ENCODE measurements around the gene RPTN. TPM values are rescaled to one million over a fixed set of nuclear protein-coding genes. Genes with fewer than 3 reads are reported as not detected.
"Not testable (repeated sequence)": the region's sequence is repeated elsewhere in the genome, so short reads cannot be mapped to it uniquely, and the experiment has no call there.

The RPTN gene
- total RNA-seq, 1 donor from 2014 or later, result not detected

GRCh38 chr1:152153996-152154395 lies 5.0 kb downstream of the RPTN start:
- H3K36me3 Mint-ChIP-seq (ENCODE audit: low read depth), result no peaks in the 10 kb centered on the region
- no peaks in the 10 kb centered on the region for H3K4me1 Mint-ChIP-seq (ENCODE audit: low read depth)
- DNase-seq (ENCODE audit: low spot score), result no peak
- H3K27me3 Mint-ChIP-seq (ENCODE audit: insufficient read depth), result peaks cover 15% of the 10 kb centered on the region
- H3K9me3 Mint-ChIP-seq, result no peaks in the 10 kb centered on the region
- H3K4me3 Mint-ChIP-seq, result no peak overlapping the region
- H3K27ac Mint-ChIP-seq, result no peak overlapping the region
- intact Hi-C loops (cut with micrococcal nuclease), result no loop called here

- intact Hi-C loops (cut with micrococcal nuclease), result no loop called here
- Mint-ChIP-seq H3K4me3 (no peak overlapping the region), H3K27ac (no peak overlapping the region), H3K27me3 (ENCODE audit: insufficient read depth) (peaks cover 15% of the 10 kb centered on the region), H3K4me1 (ENCODE audit: low read depth) (no peaks in the 10 kb centered on the region), H3K9me3 (peaks cover 12% of the 10 kb centered on the region), H3K36me3 (ENCODE audit: low read depth) (no peaks in the 10 kb centered on the region)
- no peak for DNase-seq (ENCODE audit: low spot score)
Measured at GRCh38 chr1:152151646-152152045, 7.4 kb downstream of the RPTN start.

- Mint-ChIP-seq H3K27me3 (ENCODE audit: insufficient read depth) (peaks cover 19% of the 10 kb centered on the region), H3K4me1 (ENCODE audit: low read depth) (no peaks in the 10 kb centered on the region), H3K9me3 (peaks cover 22% of the 10 kb centered on the region), H3K4me3 (no peak overlapping the region), H3K36me3 (ENCODE audit: low read depth) (no peaks in the 10 kb centered on the region), H3K27ac (no peak overlapping the region)
- intact Hi-C loops (cut with micrococcal nuclease), result no loop called here
- no peak for DNase-seq (ENCODE audit: low spot score)
Measured at GRCh38 chr1:152148981-152149380, 10.0 kb downstream of the RPTN start.

- Mint-ChIP-seq H3K4me1 (ENCODE audit: low read depth) (no peaks in the 10 kb centered on the region), H3K36me3 (ENCODE audit: low read depth) (no peaks in the 10 kb centered on the region), H3K27me3 (ENCODE audit: insufficient read depth) (peaks cover 18% of the 10 kb centered on the region), H3K4me3 (no peak overlapping the region), H3K9me3 (peaks cover 22% of the 10 kb centered on the region), H3K27ac (no peak overlapping the region)
- intact Hi-C loops (cut with micrococcal nuclease), result no loop called here
- no peak for DNase-seq (ENCODE audit: low spot score)
Measured at GRCh38 chr1:152148051-152148450, 11.0 kb downstream of the RPTN start.

GRCh38 chr1:152145769-152146168 lies 13.3 kb downstream of the RPTN start:
- Mint-ChIP-seq H3K27ac (no peak overlapping the region), H3K27me3 (ENCODE audit: insufficient read depth) (peaks cover 17% of the 10 kb centered on the region), H3K4me3 (no peak overlapping the region), H3K9me3 (peaks cover 22% of the 10 kb centered on the region), H3K36me3 (ENCODE audit: low read depth) (no peaks in the 10 kb centered on the region), H3K4me1 (ENCODE audit: low read depth) (no peaks in the 10 kb centered on the region)
- intact Hi-C loops (cut with micrococcal nuclease), result no loop called here
- DNase-seq (ENCODE audit: low spot score), result no peak

- DNase-seq (ENCODE audit: low spot score); H3K36me3 Mint-ChIP-seq (ENCODE audit: low read depth); H3K27ac Mint-ChIP-seq; intact Hi-C loops (cut with micrococcal nuclease); H3K4me1 Mint-ChIP-seq (ENCODE audit: low read depth); H3K4me3 Mint-ChIP-seq: not testable (repeated sequence)
- Mint-ChIP-seq H3K27me3 (ENCODE audit: insufficient read depth) (peaks cover 12% of the 10 kb centered on the region), H3K9me3 (peaks cover 22% of the 10 kb centered on the region)
Measured at GRCh38 chr1:152144674-152145183, 14.3 kb downstream of the RPTN start.

GRCh38 chr1:152143150-152143887 lies 15.7 kb downstream of the RPTN start:
- Mint-ChIP-seq H3K9me3 (peaks cover 16% of the 10 kb centered on the region), H3K4me1 (ENCODE audit: low read depth) (no peaks in the 10 kb centered on the region), H3K27me3 (ENCODE audit: insufficient read depth) (peaks cover 16% of the 10 kb centered on the region), H3K4me3 (no peak overlapping the region), H3K36me3 (ENCODE audit: low read depth) (no peaks in the 10 kb centered on the region), H3K27ac (no peak overlapping the region)
- DNase-seq (ENCODE audit: low spot score), result no peak
- intact Hi-C loops (cut with micrococcal nuclease), result loop anchor here (2.0 kb wide), 1 partner anchor 315 kb away; no protein-coding TSS in a partner anchor

- Mint-ChIP-seq H3K27ac (no peak overlapping the region), H3K4me1 (ENCODE audit: low read depth) (no peaks in the 10 kb centered on the region), H3K27me3 (ENCODE audit: insufficient read depth) (peaks cover 18% of the 10 kb centered on the region), H3K9me3 (peaks cover 14% of the 10 kb centered on the region), H3K4me3 (no peak overlapping the region), H3K36me3 (ENCODE audit: low read depth) (no peaks in the 10 kb centered on the region)
- intact Hi-C loops (cut with micrococcal nuclease), result loop anchor here (1.0 to 2.0 kb wide), 2 partner anchors 43 to 317 kb away; no protein-coding TSS in a partner anchor
- DNase-seq (ENCODE audit: low spot score), result no peak
Measured at GRCh38 chr1:152141971-152142584, 16.9 kb downstream of the RPTN start.

GRCh38 chr1:152137215-152137614 lies 21.8 kb downstream of the RPTN start:
- Mint-ChIP-seq H3K9me3 (no peaks in the 10 kb centered on the region), H3K27me3 (ENCODE audit: insufficient read depth) (peaks cover 31% of the 10 kb centered on the region), H3K4me3 (no peak overlapping the region), H3K36me3 (ENCODE audit: low read depth) (no peaks in the 10 kb centered on the region), H3K27ac (no peak overlapping the region), H3K4me1 (ENCODE audit: low read depth) (no peaks in the 10 kb centered on the region)
- intact Hi-C loops (cut with micrococcal nuclease), result no loop called here
- no peak for DNase-seq (ENCODE audit: low spot score)

GRCh38 chr1:152130186-152130585 lies 28.8 kb downstream of the RPTN start:
- intact Hi-C loops (cut with micrococcal nuclease), result no loop called here
- DNase-seq (ENCODE audit: low spot score), result no peak
- peaks cover 52% of the 10 kb centered on the region for H3K27me3 Mint-ChIP-seq (ENCODE audit: insufficient read depth)
- no peaks in the 10 kb centered on the region for H3K4me1 Mint-ChIP-seq (ENCODE audit: low read depth)
- no peak overlapping the region for H3K4me3 Mint-ChIP-seq
- no peaks in the 10 kb centered on the region for H3K9me3 Mint-ChIP-seq
- no peak overlapping the region for H3K27ac Mint-ChIP-seq
- H3K36me3 Mint-ChIP-seq (ENCODE audit: low read depth), result no peaks in the 10 kb centered on the region

GRCh38 chr1:152127673-152128072 lies 31.4 kb downstream of the RPTN start:
- H3K27me3 Mint-ChIP-seq (ENCODE audit: insufficient read depth), result peaks cover 48% of the 10 kb centered on the region

GRCh38 chr1:152125834-152126443 lies 33.1 kb downstream of the RPTN start:
- H3K27me3 Mint-ChIP-seq (ENCODE audit: insufficient read depth), result peaks cover 59% of the 10 kb centered on the region
- no peaks in the 10 kb centered on the region for H3K9me3 Mint-ChIP-seq
- no peak for DNase-seq (ENCODE audit: low spot score)
- no peaks in the 10 kb centered on the region for H3K36me3 Mint-ChIP-seq (ENCODE audit: low read depth)
- H3K27ac Mint-ChIP-seq, result no peak overlapping the region
- no peak overlapping the region for H3K4me3 Mint-ChIP-seq
- no peaks in the 10 kb centered on the region for H3K4me1 Mint-ChIP-seq (ENCODE audit: low read depth)
- intact Hi-C loops (cut with micrococcal nuclease), result no loop called here

More at GRCh38 chr1:152127673-152128072, 31.4 kb downstream of the RPTN start:
- intact Hi-C loops (cut with micrococcal nuclease), result no loop called here
- DNase-seq (ENCODE audit: low spot score), result no peak
- H3K9me3 Mint-ChIP-seq, result no peaks in the 10 kb centered on the region
- H3K4me1 Mint-ChIP-seq (ENCODE audit: low read depth), result no peaks in the 10 kb centered on the region
- H3K36me3 Mint-ChIP-seq (ENCODE audit: low read depth), result no peaks in the 10 kb centered on the region
- H3K4me3 Mint-ChIP-seq, result no peak overlapping the region
- no peak overlapping the region for H3K27ac Mint-ChIP-seq

GRCh38 chr1:152118915-152119314 lies 40.1 kb downstream of the RPTN start:
- no peaks in the 10 kb centered on the region for H3K4me1 Mint-ChIP-seq (ENCODE audit: low read depth)
- no peaks in the 10 kb centered on the region for H3K9me3 Mint-ChIP-seq
- no peak overlapping the region for H3K4me3 Mint-ChIP-seq
- no peak for DNase-seq (ENCODE audit: low spot score)
- intact Hi-C loops (cut with micrococcal nuclease), result no loop called here
- H3K27ac Mint-ChIP-seq, result no peak overlapping the region
- no peaks in the 10 kb centered on the region for H3K36me3 Mint-ChIP-seq (ENCODE audit: low read depth)
- H3K27me3 Mint-ChIP-seq (ENCODE audit: insufficient read depth), result peaks cover 49% of the 10 kb centered on the region
